ENCODE data around the gene ZNF200. TPM values are rescaled to one million over a fixed set of nuclear protein-coding genes. Genes with fewer than 3 reads are reported as not detected.

The ZNF200 gene
- total and polyA plus RNA-seq, 7 experiments from 2014 or later: 4.8 to 33.3 (median 16.6) TPM

DNA sequence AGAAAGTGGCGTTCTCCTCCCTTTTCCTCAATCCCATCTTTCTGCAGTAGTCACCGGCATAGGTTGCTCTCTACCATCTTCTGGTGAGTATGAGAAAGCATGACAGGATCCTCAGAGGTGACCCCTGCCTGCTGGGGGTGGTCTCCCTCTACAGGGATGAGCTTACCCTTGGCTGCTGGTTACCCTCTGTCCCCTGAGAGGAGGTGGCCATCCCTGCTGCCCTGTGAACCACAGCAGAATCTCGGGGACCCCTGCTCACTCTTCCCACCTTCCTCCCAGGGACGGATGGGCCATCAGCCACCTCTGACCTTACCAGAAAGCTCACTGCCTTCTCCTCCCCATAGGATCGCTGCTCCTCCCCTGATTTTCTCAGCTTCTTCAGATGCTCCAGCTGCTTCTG is 13.6 kb upstream of the ZNF200 start:
- no peak overlapping the region for H3K27ac ChIP-seq (ENCODE audit: low read depth, low read length)
- Mint-ChIP-seq H3K4me3 (no peak overlapping the region), H3K27ac (no peak overlapping the region), H3K9me3 (peaks cover 0 to 6% (median 0%) of the 10 kb centered on the region in 11 donors), H3K36me3 (peaks cover 0 to 4% (median 0%) of the 10 kb centered on the region in 5 donors), H3K4me1 (peaks cover 0 to 12% (median 0%) of the 10 kb centered on the region in 7 donors), H3K27me3 (peaks cover 0 to 11% (median 10%) of the 10 kb centered on the region in 5 donors)
- no peak overlapping the region for H3K4me3 ChIP-seq (ENCODE audit: low read length)
- POLR2A ChIA-PET: no interaction called here
- H3K4me1 ChIP-seq (ENCODE audit: control insufficient read depth in 2 of 2, insufficient read depth in 2 of 2, low read length in 2 of 2): no peaks in the 10 kb centered on the region
- DNase-seq (no peak), ATAC-seq (no peak)
- no peaks in the 10 kb centered on the region for H3K36me3 ChIP-seq (ENCODE audit: control insufficient read depth in 2 of 3, insufficient read depth in 3 of 3, low read length in 3 of 3)
- H3K27me3 ChIP-seq (ENCODE audit: control insufficient read depth in 2 of 2, insufficient read depth in 2 of 2, low read length in 2 of 2): no peaks in the 10 kb centered on the region
- CTCF ChIA-PET: interaction anchor here (0.6 kb wide), 1 partner anchor 90 kb away, joined by 3 read pairs; no protein-coding TSS in a partner anchor
- no peaks in the 10 kb centered on the region for H3K9me3 ChIP-seq (ENCODE audit: control insufficient read depth in 2 of 3, low read length in 3 of 3)
- intact Hi-C loops (cut with micrococcal nuclease): no loop called here

DNA sequence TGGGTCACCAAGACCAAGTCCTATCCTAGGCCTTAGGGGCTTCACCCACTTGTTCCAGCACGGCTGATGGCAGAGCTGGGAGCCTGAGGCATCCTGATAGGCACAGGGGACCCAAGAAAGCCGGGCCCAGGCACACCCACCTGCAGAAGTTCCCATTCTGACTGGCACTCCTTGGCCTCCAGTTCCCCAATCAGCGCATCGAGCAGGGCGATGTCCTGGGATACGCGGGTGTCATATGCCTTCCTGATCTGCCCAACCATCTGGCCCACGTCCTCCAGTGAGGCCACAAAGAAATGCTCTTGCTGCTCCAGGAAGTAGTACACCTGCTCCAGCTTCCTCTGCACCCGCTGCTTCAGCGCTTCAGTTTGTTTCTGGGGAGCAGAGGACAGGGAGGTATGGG is 11.9 kb upstream of the ZNF200 start:
- ATAC-seq (no peak), DNase-seq (no peak)
- peaks cover 0 to 17% (median 11%) of the 10 kb centered on the region in 5 donors for H3K27me3 Mint-ChIP-seq
- no peaks in the 10 kb centered on the region for H3K4me1 ChIP-seq (ENCODE audit: control insufficient read depth in 2 of 2, insufficient read depth in 2 of 2, low read length in 2 of 2)
- no peaks in the 10 kb centered on the region for H3K9me3 ChIP-seq (ENCODE audit: control insufficient read depth in 2 of 3, low read length in 3 of 3)
- ChIA-PET CTCF (no interaction called here), POLR2A (no interaction called here)
- intact Hi-C loops (cut with micrococcal nuclease): no loop called here
- H3K4me3 ChIP-seq (ENCODE audit: low read length): no peak overlapping the region
- peaks cover 0 to 10% (median 0%) of the 10 kb centered on the region in 7 donors for H3K4me1 Mint-ChIP-seq
- H3K36me3 Mint-ChIP-seq: peaks cover 0 to 4% (median 0%) of the 10 kb centered on the region in 5 donors
- H3K27ac ChIP-seq (ENCODE audit: low read depth, low read length): no peak overlapping the region
- H3K27ac Mint-ChIP-seq: no peak overlapping the region
- no peak overlapping the region for H3K4me3 Mint-ChIP-seq
- no peaks in the 10 kb centered on the region for H3K36me3 ChIP-seq (ENCODE audit: control insufficient read depth in 2 of 3, insufficient read depth in 3 of 3, low read length in 3 of 3)
- H3K9me3 Mint-ChIP-seq: peaks cover 0 to 13% (median 0%) of the 10 kb centered on the region in 11 donors
- H3K27me3 ChIP-seq (ENCODE audit: control insufficient read depth in 2 of 2, insufficient read depth in 2 of 2, low read length in 2 of 2): no peaks in the 10 kb centered on the region

DNA sequence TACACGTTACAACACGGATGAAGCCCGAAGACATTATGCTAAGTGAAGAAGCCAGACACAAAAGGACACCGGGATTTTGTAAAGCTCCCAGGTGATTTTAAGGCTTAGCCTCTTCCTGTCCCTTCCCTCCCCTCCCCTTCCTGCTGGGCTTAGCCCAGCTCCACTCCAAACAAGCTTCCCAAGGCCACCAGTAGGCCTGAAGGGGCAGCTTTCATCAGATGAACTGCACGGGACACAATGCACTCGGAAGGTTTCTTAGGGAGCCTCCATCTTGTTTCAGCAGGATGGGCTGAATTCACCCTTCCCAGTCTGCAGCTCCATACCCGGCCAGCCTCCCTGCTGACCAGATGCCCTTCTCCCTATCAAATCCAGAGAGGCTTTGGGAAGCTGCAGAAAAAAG is 11.0 kb upstream of the ZNF200 start:
- CTCF ChIA-PET: no interaction called here
- Mint-ChIP-seq H3K9me3 (peaks cover 0 to 11% (median 0%) of the 10 kb centered on the region in 11 donors), H3K4me1 (peaks cover 0 to 7% (median 0%) of the 10 kb centered on the region in 7 donors), H3K4me3 (no peak overlapping the region), H3K27ac (no peak overlapping the region), H3K36me3 (peaks cover 0 to 1% (median 0%) of the 10 kb centered on the region in 5 donors), H3K27me3 (peaks cover 0 to 17% (median 11%) of the 10 kb centered on the region in 5 donors)
- intact Hi-C loops (cut with micrococcal nuclease): no loop called here
- POLR2A ChIA-PET: no interaction called here
- no peak for ATAC-seq
- Histone ChIP-seq H3K36me3 (ENCODE audit: control insufficient read depth in 2 of 3, insufficient read depth in 3 of 3, low read length in 3 of 3) (no peaks in the 10 kb centered on the region), H3K27me3 (ENCODE audit: control insufficient read depth in 2 of 2, insufficient read depth in 2 of 2, low read length in 2 of 2) (no peaks in the 10 kb centered on the region), H3K4me1 (ENCODE audit: control insufficient read depth in 2 of 2, insufficient read depth in 2 of 2, low read length in 2 of 2) (no peaks in the 10 kb centered on the region), H3K4me3 (ENCODE audit: low read length) (no peak overlapping the region), H3K9me3 (ENCODE audit: control insufficient read depth in 2 of 3, low read length in 3 of 3) (no peaks in the 10 kb centered on the region), H3K27ac (ENCODE audit: low read depth, low read length) (no peak overlapping the region)
- DNase-seq: no peak

DNA sequence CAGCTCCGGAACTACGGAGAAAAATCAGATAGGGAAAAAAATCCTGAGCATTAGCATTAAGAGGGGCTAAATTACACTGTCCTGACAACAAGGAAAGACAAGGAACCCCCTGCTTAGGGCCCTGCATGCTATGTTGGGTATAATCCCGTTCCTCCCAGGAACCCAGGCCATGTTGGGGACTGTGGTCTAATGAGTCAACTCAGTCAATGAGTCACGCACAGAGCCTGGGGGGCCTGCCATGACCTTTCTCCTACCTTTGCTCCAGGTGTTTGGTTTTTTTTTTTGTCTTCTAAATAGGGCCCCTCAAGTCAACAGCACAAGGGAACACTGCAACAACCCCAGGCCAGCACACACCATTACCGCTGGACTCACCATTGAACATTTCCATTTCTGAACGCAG is 8.9 kb upstream of the ZNF200 start:
- no peak overlapping the region for H3K27ac ChIP-seq (ENCODE audit: low read depth, low read length)
- H3K36me3 ChIP-seq (ENCODE audit: control insufficient read depth in 2 of 3, insufficient read depth in 3 of 3, low read length in 3 of 3): no peaks in the 10 kb centered on the region
- POLR2A ChIA-PET: interaction anchor here (0.9 kb wide), 1 partner anchor 15 kb away, joined by 3 read pairs; no protein-coding TSS in a partner anchor

DNA sequence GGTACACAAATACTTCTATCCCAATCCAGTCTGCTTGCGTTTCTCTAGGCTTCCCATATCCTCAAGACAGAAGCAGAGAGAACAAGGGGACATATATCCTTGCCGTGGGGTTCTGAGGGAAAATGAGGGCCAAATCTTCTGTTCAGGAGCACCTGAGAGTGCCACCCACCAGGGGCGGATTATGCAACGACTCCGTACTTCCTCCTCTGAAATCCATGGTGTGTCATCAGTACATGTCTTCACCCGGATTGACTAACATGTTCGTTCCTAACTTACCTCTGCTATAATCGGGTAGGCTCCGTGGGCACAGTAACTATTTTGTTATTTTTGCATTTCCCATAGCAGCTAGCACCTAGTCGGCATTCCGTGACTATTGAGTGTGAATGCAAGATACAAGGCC is 7.8 kb upstream of the ZNF200 start:
- H3K27ac Mint-ChIP-seq: no peak overlapping the region
- no peaks in the 10 kb centered on the region for H3K36me3 Mint-ChIP-seq
- intact Hi-C loops (cut with micrococcal nuclease): no loop called here
- no peak for ATAC-seq
- POLR2A ChIA-PET: interaction anchor here (1.0 kb wide), 1 partner anchor 21 kb away, joined by 5 read pairs; no protein-coding TSS in a partner anchor
- peaks cover 0 to 5% (median 0%) of the 10 kb centered on the region in 7 donors for H3K4me1 Mint-ChIP-seq
- Histone ChIP-seq H3K36me3 (ENCODE audit: control insufficient read depth in 2 of 3, insufficient read depth in 3 of 3, low read length in 3 of 3) (no peaks in the 10 kb centered on the region), H3K4me1 (ENCODE audit: control insufficient read depth in 2 of 2, insufficient read depth in 2 of 2, low read length in 2 of 2) (no peaks in the 10 kb centered on the region), H3K4me3 (ENCODE audit: low read length) (no peak overlapping the region), H3K27me3 (ENCODE audit: control insufficient read depth in 2 of 2, insufficient read depth in 2 of 2, low read length in 2 of 2) (no peaks in the 10 kb centered on the region), H3K27ac (ENCODE audit: low read depth, low read length) (no peak overlapping the region), H3K9me3 (ENCODE audit: control insufficient read depth in 2 of 3, low read length in 3 of 3) (no peaks in the 10 kb centered on the region)
- H3K27me3 Mint-ChIP-seq: peaks cover 0 to 17% (median 11%) of the 10 kb centered on the region in 5 donors
- no peak for DNase-seq
- H3K4me3 Mint-ChIP-seq: no peak overlapping the region
- CTCF ChIA-PET: no interaction called here
- H3K9me3 Mint-ChIP-seq: peaks cover 0 to 7% (median 0%) of the 10 kb centered on the region in 11 donors

More for the DNA sequence above, 8.9 kb upstream of the ZNF200 start:
- Mint-ChIP-seq H3K27ac (no peak overlapping the region), H3K9me3 (peaks cover 0 to 7% (median 0%) of the 10 kb centered on the region in 11 donors), H3K27me3 (peaks cover 0 to 17% (median 11%) of the 10 kb centered on the region in 5 donors), H3K4me1 (peaks cover 0 to 5% (median 0%) of the 10 kb centered on the region in 7 donors), H3K4me3 (no peak overlapping the region), H3K36me3 (no peaks in the 10 kb centered on the region)
- intact Hi-C loops (cut with micrococcal nuclease): no loop called here
- CTCF ChIA-PET: no interaction called here
- Histone ChIP-seq H3K9me3 (ENCODE audit: control insufficient read depth in 2 of 3, low read length in 3 of 3) (no peaks in the 10 kb centered on the region), H3K4me1 (ENCODE audit: control insufficient read depth in 2 of 2, insufficient read depth in 2 of 2, low read length in 2 of 2) (no peaks in the 10 kb centered on the region), H3K27me3 (ENCODE audit: control insufficient read depth in 2 of 2, insufficient read depth in 2 of 2, low read length in 2 of 2) (no peaks in the 10 kb centered on the region), H3K4me3 (ENCODE audit: low read length) (no peak overlapping the region)
- no peak for DNase-seq
- ATAC-seq: no peak

DNA sequence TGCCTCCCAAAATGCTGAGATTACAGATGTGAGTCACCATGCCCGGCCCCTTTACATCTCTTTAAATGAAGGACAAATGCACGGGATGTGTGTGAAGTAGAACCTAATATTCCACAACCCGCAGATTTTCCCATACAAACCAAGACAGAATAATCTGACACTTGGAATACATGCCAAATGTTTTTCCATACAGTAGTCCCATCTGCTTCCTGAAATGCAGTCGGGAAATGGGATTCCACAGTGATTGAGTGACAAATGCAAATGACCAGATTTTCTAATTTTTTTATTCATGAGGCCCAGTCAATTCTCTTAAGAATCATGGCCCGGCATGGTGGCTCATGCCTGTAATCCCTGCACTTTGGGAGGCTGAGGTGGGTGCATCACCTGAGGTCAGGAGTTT is 6.8 kb upstream of the ZNF200 start:
- no peak for ATAC-seq
- DNase-seq: no peak
- Histone ChIP-seq H3K9me3 (ENCODE audit: control insufficient read depth in 2 of 3, low read length in 3 of 3) (no peaks in the 10 kb centered on the region), H3K27me3 (ENCODE audit: control insufficient read depth in 2 of 2, insufficient read depth in 2 of 2, low read length in 2 of 2) (no peaks in the 10 kb centered on the region), H3K36me3 (ENCODE audit: control insufficient read depth in 2 of 3, insufficient read depth in 3 of 3, low read length in 3 of 3) (no peaks in the 10 kb centered on the region), H3K27ac (ENCODE audit: low read depth, low read length) (no peak overlapping the region), H3K4me1 (ENCODE audit: control insufficient read depth in 2 of 2, insufficient read depth in 2 of 2, low read length in 2 of 2) (no peaks in the 10 kb centered on the region), H3K4me3 (ENCODE audit: low read length) (no peak overlapping the region)
- peaks cover 0 to 17% (median 11%) of the 10 kb centered on the region in 5 donors for H3K27me3 Mint-ChIP-seq
- H3K36me3 Mint-ChIP-seq: no peaks in the 10 kb centered on the region
- H3K4me1 Mint-ChIP-seq: peaks cover 0 to 5% (median 0%) of the 10 kb centered on the region in 7 donors
- intact Hi-C loops (cut with micrococcal nuclease): no loop called here
- ChIA-PET CTCF (interaction anchor here (0.6 kb wide), 1 partner anchor 9 kb away, joined by 3 read pairs; no protein-coding TSS in a partner anchor), POLR2A (no interaction called here)
- H3K4me3 Mint-ChIP-seq: no peak overlapping the region
- H3K27ac Mint-ChIP-seq: no peak overlapping the region
- H3K9me3 Mint-ChIP-seq: peaks cover 0 to 9% (median 0%) of the 10 kb centered on the region in 11 donors

All from naive thymus-derived CD4-positive, alpha-beta T cell (primary cell).